Esophagus muscularis mucosa (tissue), 4 donors: ENCODE measurements around the gene MYO7B.

Source experiments
- CTCF ChIP-seq, 3 experiments: fragments of 200-600 bp in 2 of 3; fragments of 450-650 bp in 1 of 3; sonication (generic) in 2 of 3; IDR thresholded peaks; one replicate each; pipeline ENCODE4 v1.5.1; 2017 to 2019; ENCODE audit warnings: antibody characterized with exemption in 3 of 3, mild to moderate bottlenecking in 2 of 3, moderate library complexity in 1 of 3
- EP300 ChIP-seq: sonication (generic); formaldehyde crosslinking; IDR thresholded peaks from one replicate; pipeline ENCODE4 v1.6.1; 2017; ENCODE audit warnings: antibody characterized with exemption
- POLR2AphosphoS5 ChIP-seq, 2 donors: sonication (generic); formaldehyde crosslinking; IDR thresholded peaks; one replicate each; pipeline ENCODE4 v1.6.1; 2017; ENCODE audit warnings: antibody characterized with exemption in 2 of 2

GRCh38 chr2:127614731-127615130 lies 79.2 kb downstream of the MYO7B start:
- TF ChIP-seq CTCF (IDR thresholded peaks at IDR 0.05) (no peak), POLR2AphosphoS5 (IDR thresholded peaks at IDR 0.05) (no peak), EP300 (no peak)
